GM18867 (cell line): ENCODE measurements around the gene GLRA3.
"Not testable (repeated sequence)": the region's sequence is repeated elsewhere in the genome, so short reads cannot be mapped to it uniquely, and the experiment has no call there.

Source experiments
- ATAC-seq: cut with Tn5 transposase; IDR thresholded peaks from one replicate; pipeline ENCODE4 v1.9.1; 2021; ENCODE audit warnings: mild to moderate bottlenecking, moderate library complexity; ENCODE audit not compliant: unreplicated experiment

Gene GLRA3

GRCh38 chr4:174813292-174813691, 15.8 kb downstream of the GLRA3 start:
- no peak for ATAC-seq

GRCh38 chr4:174810834-174811233, 18.2 kb downstream of the GLRA3 start:
- ATAC-seq: no peak

DNA sequence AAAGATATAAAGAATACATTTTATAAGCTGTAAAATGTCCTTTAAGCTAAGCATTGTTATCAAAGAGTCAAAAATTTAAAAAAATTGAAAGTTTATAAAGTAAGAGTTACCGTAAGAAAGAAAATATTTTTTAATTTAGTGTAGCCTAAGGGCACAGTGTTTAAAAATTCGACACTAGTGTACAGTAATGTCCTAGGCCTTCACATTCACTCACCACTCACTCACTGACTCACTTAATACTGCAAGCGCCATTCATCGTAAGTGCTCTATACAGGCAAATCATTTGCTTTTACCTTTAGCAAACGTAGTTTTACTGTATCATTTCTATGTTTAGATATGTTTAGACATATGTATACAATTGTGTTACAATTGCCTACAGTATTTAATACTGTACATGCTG, 20.2 kb downstream of the GLRA3 start:
- ATAC-seq: no peak

DNA sequence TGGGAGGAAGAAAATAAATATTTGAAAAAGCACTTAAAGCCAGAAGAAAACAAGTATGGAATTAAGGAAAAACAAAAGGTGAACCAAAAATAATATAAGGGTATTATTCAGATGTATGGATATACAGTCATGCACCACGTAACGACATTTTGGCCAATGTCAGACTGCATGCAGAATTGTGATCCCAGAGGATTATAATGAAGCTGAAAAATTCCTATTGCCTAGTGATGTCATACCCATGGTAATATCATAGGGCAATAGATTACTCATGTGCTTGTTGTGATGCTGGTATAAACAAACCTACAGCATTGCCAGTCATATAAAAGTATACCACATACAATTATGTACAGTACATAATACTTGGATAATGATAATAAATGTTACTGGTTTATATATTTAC, 20.9 kb downstream of the GLRA3 start:
- no peak for ATAC-seq

- no peak for ATAC-seq
These were observed 23.3 kb downstream of the GLRA3 start for GRCh38 chr4:174805746-174806145.

DNA sequence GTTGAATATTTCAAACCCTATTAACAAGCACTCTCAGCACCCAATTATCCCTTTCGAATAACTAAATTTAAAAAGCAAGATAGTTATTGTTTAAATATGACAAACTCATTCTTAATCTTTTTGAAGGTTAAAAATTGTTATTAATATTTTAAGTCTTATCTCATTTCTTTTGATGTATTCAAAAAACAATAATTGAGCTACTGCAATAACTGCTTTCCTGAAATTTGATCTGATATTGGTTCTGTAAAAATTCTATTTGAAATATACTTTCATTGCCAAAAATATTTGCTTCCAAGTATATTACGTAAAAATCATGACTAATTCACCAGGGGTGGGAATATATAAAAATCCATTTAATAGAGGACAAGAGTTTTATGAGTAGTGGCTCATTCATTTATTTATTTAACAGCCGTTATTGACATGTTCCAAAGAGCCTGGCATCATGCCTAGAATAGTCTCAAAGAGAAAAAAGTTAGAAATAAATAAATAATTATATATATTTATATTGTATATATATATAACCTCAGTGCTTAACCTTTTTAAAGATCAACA, 34.4 kb downstream of the GLRA3 start:
- ATAC-seq: no peak

DNA sequence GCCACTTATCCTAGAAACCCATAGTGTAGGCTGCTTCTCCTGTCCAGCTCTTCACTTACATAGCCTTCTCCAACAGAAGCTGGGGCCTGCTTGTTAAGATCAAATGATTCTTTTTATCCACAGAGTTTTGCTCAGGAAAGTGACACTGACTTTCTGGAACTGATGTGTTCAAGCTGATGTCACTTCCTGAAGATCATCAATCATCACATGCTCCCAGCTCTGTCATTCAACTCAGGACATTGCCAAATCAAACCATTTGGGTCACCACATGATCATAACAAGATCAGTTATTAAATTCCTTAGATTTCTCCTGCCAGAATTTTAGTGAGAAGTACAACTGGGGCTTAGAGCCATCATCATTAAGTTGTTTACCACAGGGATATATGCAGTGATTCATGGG, 39.4 kb downstream of the GLRA3 start:
- no peak for ATAC-seq

DNA sequence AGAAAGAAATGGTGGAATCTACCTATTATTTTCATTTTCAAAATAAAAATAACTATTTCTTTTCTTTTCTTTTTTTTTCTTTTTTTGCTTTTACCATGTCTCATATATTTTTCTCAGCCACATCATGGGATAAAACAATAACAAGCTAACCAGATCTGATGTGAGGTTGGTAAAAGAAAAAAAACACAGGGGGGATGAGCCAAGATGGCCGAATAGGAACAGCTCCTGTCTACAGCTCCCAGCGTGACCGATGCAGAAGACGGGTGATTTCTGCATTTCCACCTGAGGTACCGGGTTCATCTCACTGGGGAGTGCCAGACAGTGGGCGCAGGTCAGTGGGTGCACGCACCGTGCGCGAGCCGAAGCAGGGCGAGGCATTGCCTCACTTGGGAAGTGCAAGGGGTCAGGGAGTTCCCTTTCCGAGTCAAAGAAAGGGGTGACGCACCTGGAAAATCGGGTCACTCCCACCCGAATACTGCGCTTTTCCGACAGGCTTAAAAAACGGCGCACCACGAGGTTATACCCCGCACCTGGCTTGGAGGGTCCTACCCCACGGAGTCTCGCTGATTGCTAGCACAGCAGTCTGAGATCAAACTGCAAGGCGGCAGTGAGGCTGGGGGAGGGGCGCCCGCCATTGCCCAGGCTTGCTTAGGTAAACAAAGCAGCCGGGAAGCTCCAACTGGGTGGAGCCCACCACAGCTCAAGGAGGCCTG, 50.6 kb downstream of the GLRA3 start:
- not testable (repeated sequence) for ATAC-seq

GRCh38 chr4:174775366-174775765, 53.7 kb downstream of the GLRA3 start:
- no peak for ATAC-seq

DNA sequence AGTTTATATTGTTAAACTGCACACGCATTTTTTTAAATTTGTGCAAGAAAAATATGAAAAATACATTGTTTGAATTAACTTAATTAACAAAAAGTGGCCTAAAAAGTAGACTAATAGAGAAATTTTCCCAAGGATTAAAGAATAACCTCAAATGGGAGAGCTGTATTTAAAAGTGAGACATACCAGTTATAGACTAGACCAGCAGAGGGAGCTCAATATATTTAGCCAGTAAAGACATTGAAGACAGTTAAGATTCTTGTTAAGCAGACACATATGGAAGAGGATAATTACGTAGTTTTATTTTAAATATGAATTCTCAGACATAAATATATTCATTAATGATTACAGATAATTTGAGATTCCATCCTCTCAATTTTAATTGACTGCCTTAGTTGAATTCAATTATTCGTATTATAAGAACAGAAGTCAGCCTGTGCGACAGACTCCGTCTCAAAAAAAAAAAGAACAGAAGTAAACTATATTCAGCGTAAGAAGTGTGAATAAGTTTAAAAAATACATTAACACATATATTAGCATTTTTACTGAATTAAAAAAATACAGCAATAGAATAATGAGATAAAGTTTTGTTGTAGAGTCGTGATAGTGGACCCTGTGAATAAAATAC, 64.8 kb downstream of the GLRA3 start:
- ATAC-seq: peak; percentile 81

GRCh38 chr4:174763454-174764104, 65.5 kb downstream of the GLRA3 start:
- ATAC-seq: peak; percentile 70

- ATAC-seq: no peak
These were observed 67.6 kb downstream of the GLRA3 start for GRCh38 chr4:174761451-174761850.

GRCh38 chr4:174757736-174758135, 71.3 kb downstream of the GLRA3 start:
- ATAC-seq: no peak

DNA sequence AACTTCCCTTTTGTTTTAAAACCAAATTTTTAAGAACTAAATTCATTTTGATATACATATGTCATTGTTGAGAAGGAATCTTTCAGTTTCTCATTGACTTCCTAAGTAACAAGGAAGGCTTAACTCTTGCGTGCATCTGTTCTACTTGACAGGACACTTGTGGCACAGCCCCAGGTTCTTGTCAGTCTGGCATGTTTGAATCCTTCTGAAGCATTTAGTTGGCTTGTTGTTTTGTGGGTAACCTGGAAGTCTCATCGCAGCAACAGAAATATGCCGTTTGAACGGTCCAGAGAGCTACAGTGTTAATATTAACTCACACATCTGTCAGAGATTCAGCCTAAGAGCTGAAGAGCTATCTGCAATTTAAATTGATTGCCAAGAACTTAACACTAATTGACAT, 76.0 kb downstream of the GLRA3 start:
- no peak for ATAC-seq

DNA sequence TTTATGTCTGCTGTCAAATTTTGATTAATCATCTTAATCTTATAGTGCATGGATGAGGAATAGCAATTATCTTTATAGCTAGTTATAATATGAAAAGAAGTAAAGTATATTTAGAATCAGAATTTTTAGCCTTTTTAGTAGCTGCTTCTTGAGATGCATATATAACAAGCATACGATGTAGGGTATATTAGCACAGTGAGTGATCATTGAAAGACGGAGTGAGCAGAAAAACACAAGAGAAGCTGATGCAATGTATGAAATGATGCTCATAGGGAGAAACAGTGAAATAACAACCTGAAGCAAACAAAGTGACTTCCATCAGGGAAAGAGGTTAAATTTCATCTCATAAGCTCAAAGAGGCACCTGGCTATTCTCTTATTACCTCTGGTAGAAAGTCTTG, 77.0 kb downstream of the GLRA3 start:
- ATAC-seq: no peak

DNA sequence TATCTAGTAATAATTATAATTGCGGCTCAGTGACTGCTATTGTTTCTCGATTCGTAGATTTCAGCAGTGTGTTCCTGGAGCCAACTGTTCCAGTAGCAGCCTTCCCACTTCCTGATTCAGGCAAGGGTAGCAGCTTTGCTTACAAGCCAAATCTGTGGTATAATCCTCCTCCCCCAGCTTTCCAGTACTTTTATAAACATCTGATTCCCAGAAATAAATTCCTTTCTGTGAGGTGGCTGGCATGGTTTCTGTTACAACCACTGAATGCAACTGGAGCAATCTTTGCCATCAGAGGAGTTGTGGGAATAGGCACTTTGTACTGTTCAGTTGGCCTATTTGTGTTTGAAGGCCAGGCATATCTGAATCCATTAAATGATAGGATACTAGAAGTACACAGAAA, 80.0 kb downstream of the GLRA3 start:
- no peak for ATAC-seq

GRCh38 chr4:174746710-174747109, 82.3 kb downstream of the GLRA3 start:
- ATAC-seq: no peak

DNA sequence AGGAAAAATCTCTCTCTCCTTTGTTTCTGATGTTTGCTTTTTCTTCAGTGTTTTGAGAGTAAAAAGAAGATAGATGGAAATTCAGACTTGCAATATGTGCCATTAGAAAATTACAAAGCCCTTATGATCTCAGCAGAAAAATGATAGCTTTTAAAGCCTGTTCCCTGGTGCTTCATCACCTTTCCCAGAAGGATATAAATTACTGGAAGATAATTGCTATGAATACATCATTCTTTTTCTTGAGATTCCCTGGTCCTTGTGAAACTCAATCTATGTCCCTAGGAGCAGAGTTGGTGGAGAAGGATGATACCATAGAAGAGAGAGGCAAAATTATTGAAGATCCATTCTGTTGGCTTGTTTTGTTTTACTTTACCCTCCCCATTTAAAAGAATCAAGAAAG, 86.5 kb downstream of the GLRA3 start:
- ATAC-seq: no peak

DNA sequence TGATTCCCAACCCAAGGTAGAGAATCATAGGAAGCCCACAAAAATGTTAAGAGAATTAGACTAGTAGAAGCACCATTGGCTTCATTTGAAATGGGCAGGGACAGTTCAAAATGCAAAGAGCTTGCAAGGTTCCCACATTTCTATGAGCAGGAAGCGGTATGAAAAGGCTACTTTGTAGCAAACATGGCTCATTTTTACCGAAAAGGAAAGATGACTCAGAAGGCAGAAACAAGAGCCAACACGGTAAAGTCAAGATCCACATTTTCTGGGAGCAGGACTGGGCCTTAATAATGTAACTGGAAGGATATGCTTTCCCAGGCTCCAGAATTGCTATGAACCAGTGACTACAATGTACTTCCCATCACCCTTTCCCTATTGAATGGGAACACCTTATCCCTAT, 89.5 kb downstream of the GLRA3 start:
- no peak for ATAC-seq

GRCh38 chr4:174734181-174734580, 94.9 kb downstream of the GLRA3 start:
- ATAC-seq: no peak

GRCh38 chr4:174717828-174718227, 111.2 kb downstream of the GLRA3 start:
- no peak for ATAC-seq
